Esophagus muscularis mucosa (tissue), 3 donors: ENCODE data around the gene HAUS6.

Experiments used
- POLR2A ChIP-seq: fragments of 450-650 bp; IDR thresholded peaks from one replicate; pipeline ENCODE4 v1.6.1; 2017; ENCODE audit warnings: antibody characterized with exemption, moderate library complexity, mild to moderate bottlenecking, low read depth
- TF ChIP-seq, protein P1 (sequence below), 3 experiments: fragments of 200-600 bp in 2 of 3; fragments of 450-650 bp in 1 of 3; sonication (generic) in 2 of 3; IDR thresholded peaks; one replicate each; pipeline ENCODE4 v1.5.1; 2017 to 2019; ENCODE audit warnings: antibody characterized with exemption in 3 of 3, mild to moderate bottlenecking in 2 of 3, moderate library complexity in 1 of 3

GRCh38 chr9:19149230-19149629 is 46.5 kb upstream of the HAUS6 start:
- no peak for TF ChIP-seq POLR2A
- TF ChIP-seq, protein P1, sequence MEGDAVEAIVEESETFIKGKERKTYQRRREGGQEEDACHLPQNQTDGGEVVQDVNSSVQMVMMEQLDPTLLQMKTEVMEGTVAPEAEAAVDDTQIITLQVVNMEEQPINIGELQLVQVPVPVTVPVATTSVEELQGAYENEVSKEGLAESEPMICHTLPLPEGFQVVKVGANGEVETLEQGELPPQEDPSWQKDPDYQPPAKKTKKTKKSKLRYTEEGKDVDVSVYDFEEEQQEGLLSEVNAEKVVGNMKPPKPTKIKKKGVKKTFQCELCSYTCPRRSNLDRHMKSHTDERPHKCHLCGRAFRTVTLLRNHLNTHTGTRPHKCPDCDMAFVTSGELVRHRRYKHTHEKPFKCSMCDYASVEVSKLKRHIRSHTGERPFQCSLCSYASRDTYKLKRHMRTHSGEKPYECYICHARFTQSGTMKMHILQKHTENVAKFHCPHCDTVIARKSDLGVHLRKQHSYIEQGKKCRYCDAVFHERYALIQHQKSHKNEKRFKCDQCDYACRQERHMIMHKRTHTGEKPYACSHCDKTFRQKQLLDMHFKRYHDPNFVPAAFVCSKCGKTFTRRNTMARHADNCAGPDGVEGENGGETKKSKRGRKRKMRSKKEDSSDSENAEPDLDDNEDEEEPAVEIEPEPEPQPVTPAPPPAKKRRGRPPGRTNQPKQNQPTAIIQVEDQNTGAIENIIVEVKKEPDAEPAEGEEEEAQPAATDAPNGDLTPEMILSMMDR (IDR thresholded peaks at IDR 0.05): no peak
